Left lung (tissue), 10 donors: ENCODE results near the gene CRLF2. TPM values are rescaled to one million over a fixed set of nuclear protein-coding genes. Genes with fewer than 3 reads are reported as not detected.
"Not testable (repeated sequence)": the region's sequence is repeated elsewhere in the genome, so short reads cannot be mapped to it uniquely, and the experiment has no call there.

Experiments used
- ATAC-seq: fragments of 200-7000 bp; cut with Tn5 transposase; one replicate; pipeline ENCODE4 v1.9.1; 2020; ENCODE audit warnings: moderate library complexity
- DNase-seq, 4 donors: peaks; one replicate each; pipeline ENCODE4 v3.0.0-alpha.2; 2013 to 2020
- H3K27ac ChIP-seq, 2 donors: fragments of 200-600 bp; sonication (generic) in 1 of 2; one replicate each; pipeline versions ENCODE4 v1.5.0 to v1.8.0; 2020 to 2021
- H3K27me3 ChIP-seq, 2 donors: fragments of 200-600 bp; sonication (generic) in 1 of 2; one replicate each; pipeline versions ENCODE4 v1.5.0 to v1.8.0; 2020 to 2021
- H3K36me3 ChIP-seq, 2 donors: fragments of 200-600 bp; sonication (generic) in 1 of 2; one replicate each; pipeline versions ENCODE4 v1.5.0 to v1.8.0; 2020 to 2021
- H3K4me1 ChIP-seq, 2 donors: fragments of 200-600 bp; one replicate each; pipeline ENCODE4 v1.8.0; 2021
- H3K4me3 ChIP-seq, 2 donors: fragments of 200-600 bp; sonication (generic) in 1 of 2; one replicate each; pipeline versions ENCODE4 v1.5.0 to v1.8.0; 2020 to 2021; ENCODE audit warnings: mild to moderate bottlenecking in 1 of 2
- H3K9me3 ChIP-seq, 2 donors: fragments of 200-600 bp; sonication (generic) in 1 of 2; one replicate each; pipeline versions ENCODE4 v1.5.0 to v1.8.0; 2020 to 2021
- CTCF ChIP-seq, 2 donors: fragments of 200-600 bp; sonication (generic) in 1 of 2; IDR thresholded peaks; one replicate each; pipeline versions ENCODE4 v1.5.0 to v1.8.0; 2021; ENCODE audit warnings: antibody characterized with exemption in 2 of 2
- intact Hi-C, 2 donors: fragments of 100-400 bp; cut with DNase I; formaldehyde crosslinking; loops; one replicate each; pipeline versions ENCODE4 v1.11.2 to v1.14.2; 2022
- polyA plus RNA-seq, 6 donors: library from polyadenylated mRNA; unstranded; fragments of 120-200 nt; gene quantifications; one replicate each; pipeline ENCODE4 v1.2.1, GENCODE V29; 2013; ENCODE audit not compliant: insufficient read length in 6 of 6
- total RNA-seq, 2 donors: library from RNA; stranded (reverse); fragmentation: NEBNext Ultra II Directional; extraction: Animal tissue kit (Norgen Biotek cat#: 25700); gene quantifications; one replicate each; pipeline ENCODE4 v1.2.1, GENCODE V29; 2021
- donor health status: DM: no; HTN: yes; CAD: no.
- donor health status: DM: no; HTN: no; CAD: no.

The CRLF2 gene
- total and polyA plus RNA-seq, 8 donors: 0.08 to 0.58 (median 0.11) TPM; not detected in 3

GRCh38 chrX:1162119-1162916 lies 50.1 kb downstream of the CRLF2 start:
- DNase-seq: no peak
- Histone ChIP-seq H3K27me3 (peaks cover 0 to 18% of the 10 kb centered on the region in 2 donors), H3K4me3 (no peak overlapping the region), H3K36me3 (no peaks in the 10 kb centered on the region), H3K4me1 (no peaks in the 10 kb centered on the region), H3K9me3 (no peaks in the 10 kb centered on the region), H3K27ac (no peak overlapping the region)
- no peak for ATAC-seq
- intact Hi-C loops: no loop called here
- TF ChIP-seq CTCF (IDR thresholded peaks at IDR 0.05): no peak

GRCh38 chrX:1159548-1159947 lies 52.9 kb downstream of the CRLF2 start:
- no peak for TF ChIP-seq CTCF (IDR thresholded peaks at IDR 0.05)
- Histone ChIP-seq H3K27me3 (peaks cover 0 to 8% of the 10 kb centered on the region in 2 donors), H3K36me3 (no peaks in the 10 kb centered on the region), H3K27ac (no peak overlapping the region), H3K4me3 (no peak overlapping the region), H3K4me1 (no peaks in the 10 kb centered on the region), H3K9me3 (no peaks in the 10 kb centered on the region)
- intact Hi-C loops: no loop called here
- no peak for DNase-seq
- ATAC-seq: no peak

- DNase-seq, H3K36me3 ChIP-seq, intact Hi-C loops, H3K27ac ChIP-seq, H3K4me3 ChIP-seq, H3K4me1 ChIP-seq, ATAC-seq, H3K9me3 ChIP-seq, H3K27me3 ChIP-seq: not testable (repeated sequence)
These were observed 55.6 kb downstream of the CRLF2 start for GRCh38 chrX:1156681-1157455.

- no peak for TF ChIP-seq CTCF (IDR thresholded peaks at IDR 0.05)
- Histone ChIP-seq H3K4me1 (no peaks in the 10 kb centered on the region), H3K27ac (no peak overlapping the region), H3K36me3 (no peaks in the 10 kb centered on the region), H3K27me3 (peaks cover 0 to 22% of the 10 kb centered on the region in 2 donors), H3K9me3 (no peaks in the 10 kb centered on the region), H3K4me3 (no peak overlapping the region)
- DNase-seq: no peak
- intact Hi-C loops: no loop called here
- no peak for ATAC-seq
These were observed 58.5 kb downstream of the CRLF2 start for GRCh38 chrX:1153940-1154339.

- DNase-seq: no peak
- H3K9me3 ChIP-seq: no peaks in the 10 kb centered on the region
- no peak for ATAC-seq
- H3K4me1 ChIP-seq: no peaks in the 10 kb centered on the region
- intact Hi-C loops: no loop called here
- H3K27ac ChIP-seq: no peak overlapping the region
- peaks cover 0 to 40% of the 10 kb centered on the region in 2 donors for H3K27me3 ChIP-seq
- H3K36me3 ChIP-seq: no peaks in the 10 kb centered on the region
- no peak for TF ChIP-seq CTCF (IDR thresholded peaks at IDR 0.05)
- H3K4me3 ChIP-seq: no peak overlapping the region
These were observed 60.4 kb downstream of the CRLF2 start for GRCh38 chrX:1152090-1152489.
